ENCODE data around the gene ARL4C.

ARL4C gene

GRCh38 chr2:234444893-234445292 is 52.0 kb downstream of the ARL4C start:
- peak; percentile 88 to 95 (median 94) for DNase-seq

- DNase-seq: peak in 2 of 4 experiments; percentile 25 to 47
Measured at GRCh38 chr2:234444242-234444730, 52.6 kb downstream of the ARL4C start.
